Lower leg skin (tissue), 3 donors: Measurements from ENCODE around the gene BBS4.
"Not testable (repeated sequence)": the region's sequence is repeated elsewhere in the genome, so short reads cannot be mapped to it uniquely, and the experiment has no call there.

ENCODE experiments used
- POLR2A ChIP-seq, 2 donors: fragments of 450-650 bp; IDR thresholded peaks; one replicate each; pipeline ENCODE4 v1.6.1; 2016 to 2017; ENCODE audit warnings: antibody characterized with exemption in 2 of 2, mild to moderate bottlenecking in 1 of 2, moderate library complexity in 1 of 2
- TF ChIP-seq, protein P1 (sequence below), 3 donors: fragments of 450-650 bp; IDR thresholded peaks; one replicate each; pipeline ENCODE4 v1.5.1; 2016; ENCODE audit warnings: antibody characterized with exemption in 3 of 3, mild to moderate bottlenecking in 3 of 3, moderate library complexity in 2 of 3

DNA sequence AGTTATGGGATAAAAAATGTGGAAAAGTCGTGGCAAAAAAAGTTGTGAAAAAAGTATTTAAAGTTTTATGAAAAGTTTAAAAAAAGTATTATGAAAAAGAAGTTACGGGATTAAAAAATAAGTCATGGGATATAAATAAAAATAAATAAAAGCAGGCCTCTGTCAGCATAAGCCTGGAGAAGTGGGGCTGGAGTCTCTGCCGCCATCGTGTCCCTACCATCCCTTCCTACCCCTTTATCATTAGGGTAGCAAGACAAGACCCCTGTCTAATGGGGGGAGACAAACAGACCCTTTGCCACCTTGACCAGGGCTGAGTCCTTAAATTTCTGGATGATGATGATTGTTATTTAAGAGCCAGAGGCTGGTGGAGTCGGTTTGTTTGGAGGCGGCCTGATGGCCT is 16.2 kb upstream of the BBS4 start:
- not testable (repeated sequence) for TF ChIP-seq POLR2A (IDR thresholded peaks at IDR 0.05)
- TF ChIP-seq, protein P1, sequence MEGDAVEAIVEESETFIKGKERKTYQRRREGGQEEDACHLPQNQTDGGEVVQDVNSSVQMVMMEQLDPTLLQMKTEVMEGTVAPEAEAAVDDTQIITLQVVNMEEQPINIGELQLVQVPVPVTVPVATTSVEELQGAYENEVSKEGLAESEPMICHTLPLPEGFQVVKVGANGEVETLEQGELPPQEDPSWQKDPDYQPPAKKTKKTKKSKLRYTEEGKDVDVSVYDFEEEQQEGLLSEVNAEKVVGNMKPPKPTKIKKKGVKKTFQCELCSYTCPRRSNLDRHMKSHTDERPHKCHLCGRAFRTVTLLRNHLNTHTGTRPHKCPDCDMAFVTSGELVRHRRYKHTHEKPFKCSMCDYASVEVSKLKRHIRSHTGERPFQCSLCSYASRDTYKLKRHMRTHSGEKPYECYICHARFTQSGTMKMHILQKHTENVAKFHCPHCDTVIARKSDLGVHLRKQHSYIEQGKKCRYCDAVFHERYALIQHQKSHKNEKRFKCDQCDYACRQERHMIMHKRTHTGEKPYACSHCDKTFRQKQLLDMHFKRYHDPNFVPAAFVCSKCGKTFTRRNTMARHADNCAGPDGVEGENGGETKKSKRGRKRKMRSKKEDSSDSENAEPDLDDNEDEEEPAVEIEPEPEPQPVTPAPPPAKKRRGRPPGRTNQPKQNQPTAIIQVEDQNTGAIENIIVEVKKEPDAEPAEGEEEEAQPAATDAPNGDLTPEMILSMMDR (IDR thresholded peaks at IDR 0.05): not testable (repeated sequence)
